Esophagus (tissue), 2 donors: ENCODE data around the gene XDH. TPM values are rescaled to one million over a fixed set of nuclear protein-coding genes. Genes with fewer than 3 reads are reported as not detected.

Experiments used
- H3K27ac ChIP-seq, 2 donors: one replicate each; pipeline ENCODE4 v1.5.1; 2013; ENCODE audit warnings: low read depth in 2 of 2, mild to moderate bottlenecking in 2 of 2, inconsistent platforms in 1 of 2, low read length in 1 of 2, moderate library complexity in 1 of 2
- H3K27me3 ChIP-seq, 2 donors: one replicate each; pipeline ENCODE4 v1.6.1; 2013; ENCODE audit warnings: low read length in 2 of 2, control low read depth in 1 of 2, mild to moderate bottlenecking in 1 of 2; ENCODE audit not compliant: insufficient read depth in 2 of 2, control insufficient read depth in 1 of 2
- H3K36me3 ChIP-seq, 2 donors: one replicate each; pipeline ENCODE4 v1.6.1; 2013; ENCODE audit warnings: low read length in 1 of 2; ENCODE audit not compliant: control insufficient read depth in 2 of 2, insufficient read depth in 2 of 2
- H3K4me1 ChIP-seq, 2 donors: one replicate each; pipeline ENCODE4 v1.6.1; 2013; ENCODE audit warnings: low read length in 1 of 2; ENCODE audit not compliant: control insufficient read depth in 2 of 2, insufficient read depth in 2 of 2
- H3K4me3 ChIP-seq, 2 donors: one replicate each; pipeline ENCODE4 v1.5.1; 2013; ENCODE audit warnings: low read length in 2 of 2, mild to moderate bottlenecking in 2 of 2, low read depth in 1 of 2, moderate library complexity in 1 of 2
- H3K9me3 ChIP-seq, 2 donors: one replicate each; pipeline ENCODE4 v1.6.1; 2013; ENCODE audit warnings: mild to moderate bottlenecking in 2 of 2, low read depth in 1 of 2, low read length in 1 of 2, moderate library complexity in 1 of 2; ENCODE audit not compliant: control insufficient read depth in 2 of 2, insufficient read depth in 1 of 2
- WGBS, 2 donors: extraction: QIAGEN DNeasy Blood & Tissue Kit; methylation state at CpG; one replicate each; pipeline ENCODE4 v1.1.7; 2013; 5-methylcytosine and 5-hydroxymethylcytosine counted together
- polyA plus RNA-seq, 2 donors: library from polyadenylated mRNA; stranded (reverse); fragments of 200-250 nt; gene quantifications; one replicate each; pipeline ENCODE4 v1.2.3, GENCODE V29; 2013
- donor health status: healthy with polysubstance abuse.
- donor health status: Bipolar disorder and iron deficiency.

Gene XDH
- polyA plus RNA-seq, 2 donors = 4.0 to 4.7 TPM

DNA sequence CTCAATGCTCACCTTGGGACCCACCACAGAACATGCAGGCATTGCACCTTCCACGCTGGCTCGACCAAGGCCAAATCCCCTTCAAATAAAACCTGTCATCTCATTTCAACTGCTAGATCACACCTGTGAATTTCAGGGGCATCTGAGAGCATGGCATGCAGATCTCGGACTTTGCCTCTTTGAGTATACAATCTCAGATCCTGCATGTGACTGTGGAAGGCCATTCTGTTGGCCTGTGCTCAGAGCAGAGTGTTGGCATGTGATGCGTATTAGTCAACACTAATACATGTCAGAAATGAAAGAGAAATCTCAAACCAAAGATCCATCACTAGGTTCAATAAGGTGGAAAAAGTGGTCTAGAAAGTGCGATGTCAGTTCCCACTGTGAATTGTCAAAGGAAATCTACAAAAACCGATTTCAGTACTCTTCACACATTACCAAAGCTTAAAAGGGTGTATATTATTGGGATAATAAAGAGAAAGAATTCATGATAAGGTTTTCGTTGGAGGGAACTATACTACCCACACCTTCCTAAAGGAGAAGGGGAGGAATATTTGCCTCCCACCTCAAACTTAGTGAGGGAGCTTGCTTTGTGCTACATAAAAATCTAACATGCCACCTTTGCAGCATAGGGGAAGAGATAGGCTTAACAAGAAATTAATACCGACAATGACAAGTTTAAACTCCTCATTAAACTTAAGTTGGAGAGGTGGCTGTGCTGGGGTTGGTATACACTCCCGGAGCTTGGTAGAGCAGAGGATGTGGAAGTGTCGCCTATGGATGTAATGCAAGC lies 7.8 kb downstream of the XDH start:
- 81 to 89% methylated on average over 10 of the region's 10 CpGs for WGBS, 2 donors
- Histone ChIP-seq H3K4me1 (no peaks in the 10 kb centered on the region), H3K27ac (no peak overlapping the region), H3K36me3 (no peaks in the 10 kb centered on the region), H3K9me3 (no peaks in the 10 kb centered on the region), H3K27me3 (no peaks in the 10 kb centered on the region), H3K4me3 (no peak overlapping the region)

DNA sequence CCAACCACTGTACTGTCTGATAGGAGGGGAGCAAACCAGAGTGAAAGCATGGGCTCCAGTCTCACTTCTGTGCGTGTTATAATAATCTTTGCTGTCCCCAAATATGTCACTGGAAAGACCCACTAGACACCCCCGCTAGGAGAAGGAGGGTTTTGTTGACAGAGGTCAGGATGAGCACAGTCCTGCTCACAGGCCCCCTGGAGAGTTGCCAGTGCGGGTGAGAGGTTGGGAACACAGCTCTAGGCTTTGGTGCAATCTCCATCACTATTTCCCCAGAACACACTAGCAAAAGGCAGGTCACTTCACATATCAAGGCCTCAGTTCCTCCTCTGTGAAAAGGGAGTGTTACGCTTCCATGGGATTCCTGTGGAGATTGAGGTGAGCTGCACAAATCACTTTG lies 9.7 kb downstream of the XDH start:
- Histone ChIP-seq H3K9me3 (no peaks in the 10 kb centered on the region), H3K4me3 (no peak overlapping the region), H3K36me3 (no peaks in the 10 kb centered on the region), H3K27me3 (no peaks in the 10 kb centered on the region), H3K27ac (no peak overlapping the region), H3K4me1 (no peaks in the 10 kb centered on the region)
- WGBS, 2 donors = 87 to 89% methylated on average over 4 of the region's 4 CpGs

DNA sequence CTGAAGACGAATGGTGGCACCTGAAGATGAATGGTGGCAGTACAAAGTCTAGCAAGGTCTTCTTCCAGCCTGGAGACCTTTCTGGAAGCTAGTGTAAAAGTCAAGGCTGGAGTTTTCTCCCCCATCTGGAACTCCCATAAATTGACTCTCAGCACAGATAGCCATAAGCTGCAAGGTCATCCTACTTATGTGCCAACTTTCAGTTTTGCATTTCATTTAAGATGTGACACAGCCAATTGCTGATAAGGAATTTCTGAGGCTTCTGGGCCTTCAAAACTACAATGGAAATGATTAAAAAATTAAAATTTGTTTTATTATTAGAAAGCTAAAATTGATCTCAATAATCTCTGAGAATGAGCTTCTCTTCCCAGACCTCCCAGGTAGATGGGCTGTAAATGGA lies 10.2 kb downstream of the XDH start:
- Histone ChIP-seq H3K4me1 (no peaks in the 10 kb centered on the region), H3K27me3 (no peaks in the 10 kb centered on the region), H3K9me3 (no peaks in the 10 kb centered on the region), H3K36me3 (no peaks in the 10 kb centered on the region), H3K4me3 (no peak overlapping the region), H3K27ac (no peak overlapping the region)
- WGBS, 2 donors = 68 to 77% methylated on average over 1 of the region's 1 CpG

DNA sequence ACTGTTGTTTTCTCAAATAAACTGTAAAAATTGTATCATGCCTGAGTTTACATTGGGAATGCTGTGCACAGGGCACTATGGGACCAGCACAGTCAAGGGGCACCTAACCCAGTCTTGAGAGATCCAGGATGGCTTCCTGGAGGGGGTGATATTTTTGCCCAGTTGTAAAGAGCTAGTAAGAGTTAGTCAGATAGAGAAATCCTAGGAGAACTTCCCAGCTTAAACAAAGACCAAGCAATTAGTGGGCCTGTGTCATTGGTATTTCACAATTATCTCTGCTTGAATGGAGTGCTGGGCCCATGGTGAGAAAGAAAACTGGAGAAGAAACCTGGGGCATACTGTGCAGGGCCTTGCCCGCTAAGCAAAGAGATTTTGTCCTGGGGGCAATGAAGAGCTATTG lies 12.2 kb downstream of the XDH start:
- H3K36me3 ChIP-seq = no peaks in the 10 kb centered on the region
- 88 to 96% methylated on average over 1 of the region's 1 CpG for WGBS, 2 donors
- H3K27ac ChIP-seq = no peak overlapping the region
- no peaks in the 10 kb centered on the region for H3K4me1 ChIP-seq
- no peaks in the 10 kb centered on the region for H3K9me3 ChIP-seq
- no peak overlapping the region for H3K4me3 ChIP-seq
- no peaks in the 10 kb centered on the region for H3K27me3 ChIP-seq

DNA sequence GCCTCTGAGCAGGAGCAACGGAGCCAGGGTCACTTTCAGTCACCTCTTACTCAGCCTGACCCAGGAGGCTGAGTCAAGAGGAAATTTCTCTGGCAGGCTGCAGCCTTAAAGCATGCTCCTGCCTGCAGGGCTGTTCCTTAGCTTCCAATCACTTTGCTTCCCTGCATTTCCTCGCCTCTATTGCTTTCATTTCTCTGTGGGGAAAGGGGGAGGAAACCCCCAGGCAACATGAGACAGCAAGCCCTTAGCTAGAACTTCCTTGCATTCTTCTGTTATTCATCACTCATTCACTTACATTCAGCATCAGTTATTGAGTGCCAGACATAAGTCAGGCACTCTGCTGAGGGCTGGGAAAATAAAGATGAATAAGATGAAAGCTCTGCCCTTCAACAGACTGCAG lies 13.0 kb downstream of the XDH start:
- WGBS, 2 donors = 26 to 49% methylated on average over 2 of the region's 2 CpGs
- H3K27me3 ChIP-seq = no peaks in the 10 kb centered on the region
- no peak overlapping the region for H3K4me3 ChIP-seq
- H3K4me1 ChIP-seq = peaks cover 0 to 2% of the 10 kb centered on the region in 2 donors
- H3K27ac ChIP-seq = no peak overlapping the region
- H3K36me3 ChIP-seq = no peaks in the 10 kb centered on the region
- no peaks in the 10 kb centered on the region for H3K9me3 ChIP-seq

DNA sequence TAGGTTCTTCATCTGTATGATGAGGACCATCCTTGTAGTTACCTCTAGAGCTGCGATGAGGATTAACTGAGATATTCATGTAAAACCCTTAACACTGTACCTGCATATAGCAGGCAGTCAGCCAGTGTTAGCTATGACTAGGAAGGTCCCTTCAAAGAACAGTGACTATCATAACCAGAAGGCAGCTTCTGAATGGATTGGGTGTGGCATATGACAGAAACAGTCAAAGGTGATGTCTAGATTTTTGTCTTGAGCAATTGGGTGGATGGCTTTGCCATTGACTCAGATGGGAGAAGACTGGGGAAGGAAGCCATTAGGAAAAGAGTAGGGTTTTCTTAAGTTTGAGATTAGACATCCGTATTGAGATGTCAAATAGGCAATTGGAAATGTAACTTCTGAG lies 15.7 kb downstream of the XDH start:
- Histone ChIP-seq H3K27ac (peak overlapping the region in 1 of 2 donors; percentile 42), H3K36me3 (no peaks in the 10 kb centered on the region), H3K27me3 (no peaks in the 10 kb centered on the region), H3K4me1 (peaks cover 0 to 2% of the 10 kb centered on the region in 2 donors), H3K4me3 (no peak overlapping the region), H3K9me3 (no peaks in the 10 kb centered on the region)
- 76 to 84% methylated on average over 2 of the region's 2 CpGs for WGBS, 2 donors

DNA sequence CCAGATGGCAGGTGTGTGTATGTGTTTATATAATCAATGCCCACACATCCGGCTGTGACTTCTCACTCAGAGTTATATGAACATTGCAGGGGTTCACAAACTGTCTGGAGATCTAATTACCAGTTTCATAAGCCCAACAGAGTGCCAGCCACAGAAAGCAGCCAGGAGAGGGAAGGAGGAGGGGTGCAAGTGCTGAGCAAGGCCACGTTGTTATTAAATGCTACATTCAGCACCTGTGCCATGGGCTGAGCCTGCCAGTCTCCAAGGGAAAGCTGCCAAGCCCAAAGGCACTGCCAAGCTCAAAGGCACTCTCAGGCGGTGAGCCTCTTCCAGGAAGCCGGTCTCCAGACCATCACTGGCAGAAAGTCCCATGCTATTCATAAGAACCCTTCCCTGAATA lies 17.4 kb downstream of the XDH start:
- 39 to 49% methylated on average over 4 of the region's 4 CpGs for WGBS, 2 donors
- H3K9me3 ChIP-seq = no peaks in the 10 kb centered on the region
- H3K27me3 ChIP-seq = no peaks in the 10 kb centered on the region
- no peak overlapping the region for H3K4me3 ChIP-seq
- no peaks in the 10 kb centered on the region for H3K36me3 ChIP-seq
- peaks cover 0 to 2% of the 10 kb centered on the region in 2 donors for H3K4me1 ChIP-seq
- no peak overlapping the region for H3K27ac ChIP-seq

DNA sequence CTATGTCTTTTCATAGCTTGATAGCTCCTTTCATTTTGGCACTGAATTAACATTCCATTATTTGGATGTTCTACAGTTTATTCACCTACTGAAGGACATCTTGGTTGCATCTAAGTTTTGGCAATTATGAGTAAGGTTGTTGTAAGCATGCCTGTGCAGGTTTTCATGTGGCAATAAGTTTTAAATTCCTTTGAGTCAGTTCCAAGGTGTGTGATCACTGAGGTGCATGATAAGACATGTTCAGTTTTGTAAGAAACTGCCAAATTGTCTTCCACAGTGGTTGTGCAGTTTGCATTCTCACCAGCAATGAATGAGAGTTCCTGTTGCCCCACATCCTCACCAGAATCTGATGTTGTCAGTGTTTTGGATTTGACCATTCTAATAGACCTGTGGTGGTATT lies 24.2 kb downstream of the XDH start:
- H3K9me3 ChIP-seq = no peaks in the 10 kb centered on the region
- H3K27ac ChIP-seq = no peak overlapping the region
- no peak overlapping the region for H3K4me3 ChIP-seq
- no peaks in the 10 kb centered on the region for H3K27me3 ChIP-seq
- H3K4me1 ChIP-seq = peaks cover 0 to 7% of the 10 kb centered on the region in 2 donors
- no peaks in the 10 kb centered on the region for H3K36me3 ChIP-seq

DNA sequence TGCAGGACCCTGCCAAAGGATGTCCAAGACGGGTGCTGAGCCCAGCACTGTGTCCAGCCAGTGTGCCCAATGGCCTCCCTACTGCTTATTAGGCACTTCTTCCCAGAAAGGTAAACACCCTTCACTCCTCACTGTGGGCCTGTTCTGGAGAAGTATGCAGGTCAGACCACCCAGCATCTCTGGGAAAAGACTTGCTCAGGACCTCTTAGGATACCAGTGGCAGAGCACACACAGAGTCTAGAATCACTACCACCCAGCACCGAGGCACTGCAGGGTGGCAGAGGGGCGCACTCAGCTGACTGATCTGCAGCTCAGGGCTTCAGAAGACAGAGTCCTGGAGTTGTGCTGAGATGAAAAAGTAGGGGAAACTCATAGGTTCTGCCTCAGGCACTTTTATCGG lies 25.8 kb downstream of the XDH start:
- 78 to 85% methylated on average over 4 of the region's 4 CpGs for WGBS, 2 donors
- Histone ChIP-seq H3K27ac (no peak overlapping the region), H3K27me3 (no peaks in the 10 kb centered on the region), H3K4me1 (peaks cover 0 to 10% of the 10 kb centered on the region in 2 donors), H3K4me3 (no peak overlapping the region), H3K9me3 (no peaks in the 10 kb centered on the region), H3K36me3 (no peaks in the 10 kb centered on the region)

DNA sequence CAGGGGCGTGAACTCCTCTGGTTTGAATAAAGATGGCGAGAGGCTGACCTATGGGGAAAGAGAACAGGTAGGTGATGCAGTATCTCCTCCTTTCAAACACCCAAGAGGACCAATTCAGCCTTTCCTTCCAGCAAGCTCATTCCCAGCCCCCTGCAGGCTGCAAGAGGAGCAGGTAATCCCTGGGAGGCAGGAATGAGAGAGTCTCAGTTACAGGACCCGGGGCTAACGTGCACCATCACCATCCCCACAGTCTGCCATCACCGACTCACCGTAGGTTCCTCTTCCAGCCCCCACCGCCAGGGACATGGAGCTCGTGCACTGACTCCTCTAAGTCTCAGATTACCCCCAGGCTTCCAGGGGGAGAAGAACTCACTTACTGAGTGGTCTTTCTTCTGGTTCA lies 26.7 kb downstream of the XDH start:
- no peak overlapping the region for H3K27ac ChIP-seq
- H3K4me1 ChIP-seq = peaks cover 0 to 10% of the 10 kb centered on the region in 2 donors
- WGBS, 2 donors = 78 to 81% methylated on average over 8 of the region's 8 CpGs
- H3K27me3 ChIP-seq = no peaks in the 10 kb centered on the region
- H3K9me3 ChIP-seq = no peaks in the 10 kb centered on the region
- no peaks in the 10 kb centered on the region for H3K36me3 ChIP-seq
- no peak overlapping the region for H3K4me3 ChIP-seq
